Gastrocnemius medialis (tissue), 4 donors: Measurements from ENCODE around the gene DCAF8. TPM values are rescaled to one million over a fixed set of nuclear protein-coding genes. Genes with fewer than 3 reads are reported as not detected.
"Not testable (repeated sequence)": the region's sequence is repeated elsewhere in the genome, so short reads cannot be mapped to it uniquely, and the experiment has no call there.

ENCODE experiments used
- ATAC-seq, 2 donors: fragments of 150-250 bp; one replicate each; pipeline ENCODE4 v1.9.1; 2016
- DNase-seq, 2 donors: peaks; one replicate each; pipeline ENCODE4 v3.0.0-alpha.2; 2019
- H3K27ac ChIP-seq, 4 donors: fragments of 200-600 bp; sonication (generic); 1 replicate in 1 of 4; 2 replicates in 3 of 4; pipeline ENCODE4 v1.5.1; 2016 to 2018; ENCODE audit warnings: mild to moderate bottlenecking in 2 of 4, moderate library complexity in 1 of 4
- H3K27me3 ChIP-seq, 3 donors: fragments of 200-600 bp; sonication (generic) in 2 of 3; 1 replicate in 1 of 3; 2 replicates in 2 of 3; pipeline versions ENCODE4 v1.5.1 to v1.6.0; 2016 to 2019; ENCODE audit warnings: mild to moderate bottlenecking in 1 of 3, moderate library complexity in 1 of 3
- H3K36me3 ChIP-seq, 2 donors: fragments of 200-600 bp; sonication (generic) in 1 of 2; one replicate each; pipeline ENCODE4 v1.5.1; 2017 to 2018
- H3K4me1 ChIP-seq, 2 donors: fragments of 200-600 bp; sonication (generic) in 1 of 2; one replicate each; pipeline ENCODE4 v1.5.1; 2016 to 2017; ENCODE audit warnings: mild to moderate bottlenecking in 2 of 2
- H3K4me3 ChIP-seq, 4 donors: fragments of 200-600 bp; sonication (generic) in 3 of 4; 1 replicate in 1 of 4; 2 replicates in 3 of 4; pipeline ENCODE4 v1.5.1; 2016 to 2019; ENCODE audit warnings: mild to moderate bottlenecking in 2 of 4
- H3K9me3 ChIP-seq, 3 donors: fragments of 200-600 bp; sonication (generic) in 2 of 3; 1 replicate in 1 of 3; 2 replicates in 2 of 3; pipeline ENCODE4 v1.5.1; 2016 to 2019
- POLR2A ChIP-seq, 2 donors: fragments of 450-650 bp; IDR thresholded peaks; one replicate each; pipeline ENCODE4 v1.6.1; 2017; ENCODE audit warnings: antibody characterized with exemption in 2 of 2, mild to moderate bottlenecking in 2 of 2, moderate library complexity in 2 of 2
- in situ Hi-C, 4 donors: fragments of 200-750 bp; cut with MboI; loops; one replicate each; pipeline versions ENCODE4 v1.15.0 to v1.8.0; 2017; ENCODE audit warnings: low sequenced_read_pairs in 4 of 4
- intact Hi-C: fragments of 100-400 bp; cut with DNase I; formaldehyde crosslinking; loops from one replicate; pipeline ENCODE4 v1.15.1; 2023; ENCODE audit warnings: low total_unique reads
- total RNA-seq, 4 donors: library from RNA; depleted of rRNA; stranded (reverse); fragments of >200 nt; gene quantifications; one replicate each; pipeline versions ENCODE4 v1.1.0 to v1.2.3, GENCODE V29; 2016
- TF ChIP-seq, protein P1 (sequence below), 5 experiments: fragments of 450-650 bp in 3 of 5; fragments of 200-600 bp in 2 of 5; sonication (generic) in 2 of 5; IDR thresholded peaks in 4 of 5; conservative IDR thresholded peaks in 1 of 5; 1 replicate in 4 of 5; 2 replicates in 1 of 5; pipeline ENCODE4 v1.5.1; 2016 to 2019; ENCODE audit warnings: antibody characterized with exemption in 5 of 5, mild to moderate bottlenecking in 3 of 5, moderate library complexity in 3 of 5

Gene DCAF8
- total RNA-seq, 4 donors from 2014 or later: 170 to 208 (median 196) TPM

DNA sequence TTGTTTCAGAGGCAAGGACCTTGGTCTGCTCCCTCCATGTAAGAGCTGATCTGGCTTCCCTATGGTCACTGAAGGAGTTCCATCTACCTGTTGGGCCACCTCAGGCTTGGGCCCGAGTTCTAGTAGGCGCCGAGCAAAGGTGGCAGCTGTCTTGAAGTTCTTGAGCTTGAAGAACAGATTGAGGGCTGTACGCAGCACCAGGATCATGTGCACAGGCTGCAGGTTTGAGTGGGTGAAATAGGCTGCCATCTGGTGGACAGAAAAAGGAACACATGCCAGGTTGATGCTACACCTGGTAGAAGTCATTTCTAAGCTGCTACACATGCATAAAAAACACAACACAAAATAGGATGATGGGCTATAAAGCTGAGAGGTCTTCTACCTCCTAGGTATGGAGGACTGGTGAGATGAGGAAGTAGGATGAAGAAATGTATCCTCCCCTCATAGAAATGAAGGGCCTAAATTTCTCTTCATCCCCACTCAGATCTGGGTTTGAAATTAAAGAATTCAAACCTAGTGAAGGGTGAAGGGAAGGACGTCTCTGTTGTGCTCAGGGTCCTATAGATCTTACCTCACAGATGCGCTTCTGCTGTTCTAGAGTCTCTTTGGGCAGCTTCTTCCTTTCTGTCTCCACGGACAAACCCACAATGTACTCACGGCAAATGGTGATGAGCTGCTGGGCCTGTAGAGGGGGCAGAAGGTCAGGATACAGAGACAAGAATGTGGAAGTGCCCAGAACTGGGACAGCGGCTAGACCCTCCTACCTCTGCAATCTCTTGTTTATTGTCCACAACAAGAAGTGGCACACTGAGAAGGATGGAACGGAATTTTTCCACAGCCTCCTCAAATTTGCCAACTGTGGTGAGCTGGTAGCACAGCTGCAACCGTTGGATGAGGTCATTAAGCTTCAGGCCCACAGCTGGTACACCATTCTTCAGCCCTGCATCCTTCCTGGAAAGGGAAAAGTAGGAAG, 29.2 kb upstream of the DCAF8 start:
- DNase-seq (peak; percentile 51 to 79), ATAC-seq (peak; percentile 89 to 92)
- intact Hi-C loops: loop anchor here (2.0 to 5.0 kb wide), 4 partner anchors 81 to 259 kb away; partner anchors contain the start of gene PIGM
- no peaks in the 10 kb centered on the region for H3K9me3 ChIP-seq
- H3K27ac ChIP-seq: peak overlapping the region in 2 of 4 donors; percentile 34 to 61
- in situ Hi-C loops: loop anchor here in 2 of 4 donors (5.0 to 25.0 kb wide), 2 partner anchors 99 to 204 kb away; partner anchors contain the start of genes CASQ1 (in 1 of the 2), IGSF8 (in 1 of the 2) and KCNJ9 (in 1 of the 2)
- H3K4me3 ChIP-seq: no peak overlapping the region
- H3K4me1 ChIP-seq: no peaks in the 10 kb centered on the region
- H3K36me3 ChIP-seq: peaks cover 11 to 86% of the 10 kb centered on the region in 2 donors
- no peaks in the 10 kb centered on the region for H3K27me3 ChIP-seq
- TF ChIP-seq POLR2A (IDR thresholded peaks at IDR 0.05): no peak
- TF ChIP-seq, protein P1, sequence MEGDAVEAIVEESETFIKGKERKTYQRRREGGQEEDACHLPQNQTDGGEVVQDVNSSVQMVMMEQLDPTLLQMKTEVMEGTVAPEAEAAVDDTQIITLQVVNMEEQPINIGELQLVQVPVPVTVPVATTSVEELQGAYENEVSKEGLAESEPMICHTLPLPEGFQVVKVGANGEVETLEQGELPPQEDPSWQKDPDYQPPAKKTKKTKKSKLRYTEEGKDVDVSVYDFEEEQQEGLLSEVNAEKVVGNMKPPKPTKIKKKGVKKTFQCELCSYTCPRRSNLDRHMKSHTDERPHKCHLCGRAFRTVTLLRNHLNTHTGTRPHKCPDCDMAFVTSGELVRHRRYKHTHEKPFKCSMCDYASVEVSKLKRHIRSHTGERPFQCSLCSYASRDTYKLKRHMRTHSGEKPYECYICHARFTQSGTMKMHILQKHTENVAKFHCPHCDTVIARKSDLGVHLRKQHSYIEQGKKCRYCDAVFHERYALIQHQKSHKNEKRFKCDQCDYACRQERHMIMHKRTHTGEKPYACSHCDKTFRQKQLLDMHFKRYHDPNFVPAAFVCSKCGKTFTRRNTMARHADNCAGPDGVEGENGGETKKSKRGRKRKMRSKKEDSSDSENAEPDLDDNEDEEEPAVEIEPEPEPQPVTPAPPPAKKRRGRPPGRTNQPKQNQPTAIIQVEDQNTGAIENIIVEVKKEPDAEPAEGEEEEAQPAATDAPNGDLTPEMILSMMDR (IDR thresholded peaks at IDR 0.05 in 4 of 5, conservative IDR thresholded peaks at IDR 0.05 in 1 of 5): peak; percentile 74 to 85 (median 80)

DNA sequence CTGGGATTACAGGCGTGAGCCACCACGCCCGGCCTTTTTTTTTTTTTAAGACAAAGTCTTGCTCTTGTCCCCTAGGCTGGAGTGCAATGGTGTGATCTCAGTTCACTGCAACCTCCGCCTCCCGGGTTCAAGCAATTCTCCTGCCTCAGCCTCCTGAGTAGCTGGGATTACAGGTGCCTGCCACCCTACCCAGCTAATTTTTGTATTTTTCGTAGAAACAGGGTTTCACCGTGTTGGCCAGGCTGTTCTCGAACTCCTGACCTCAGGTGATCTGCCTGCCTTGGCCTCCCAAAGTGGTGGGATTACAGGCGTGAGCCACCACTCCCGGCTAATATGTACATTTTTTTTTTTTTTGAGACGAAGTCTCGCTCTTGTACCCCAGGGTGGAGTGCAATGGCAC, 25.4 kb upstream of the DCAF8 start:
- DNase-seq, intact Hi-C loops, ATAC-seq, H3K27ac ChIP-seq, H3K4me3 ChIP-seq, H3K27me3 ChIP-seq, H3K9me3 ChIP-seq: not testable (repeated sequence)
- Histone ChIP-seq H3K36me3 (peaks cover 5 to 52% of the 10 kb centered on the region in 2 donors), H3K4me1 (peaks cover 11 to 17% of the 10 kb centered on the region in 2 donors)
- in situ Hi-C loops: loop anchor here in 1 of 4 donors (25.0 kb wide), 1 partner anchor 200 kb away; the partner anchor contains the start of genes IGSF8 and KCNJ9

DNA sequence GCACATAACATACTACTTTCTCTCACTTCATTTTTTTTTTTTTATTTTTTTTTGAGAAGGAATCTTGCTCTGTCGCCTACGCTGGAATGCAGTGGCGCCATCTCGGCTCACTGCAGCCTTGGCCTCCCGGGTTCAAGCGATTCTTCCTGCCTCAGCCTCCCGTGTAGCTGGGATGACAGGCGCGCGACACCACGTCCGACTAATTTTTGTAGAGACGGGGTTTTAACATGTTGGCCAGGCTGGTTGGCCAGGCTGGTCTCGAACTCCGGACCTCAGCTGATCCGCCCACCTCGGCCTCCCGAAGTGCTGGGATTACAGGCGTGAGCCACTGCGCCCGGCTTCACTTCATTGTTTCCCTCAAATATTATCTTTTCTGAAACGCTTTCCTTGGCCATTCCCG, 23.2 kb upstream of the DCAF8 start:
- Histone ChIP-seq H3K4me3 (peak overlapping the region; percentile 65 to 91 (median 82)), H3K36me3 (peaks cover 3 to 52% of the 10 kb centered on the region in 2 donors), H3K4me1 (peaks cover 11 to 17% of the 10 kb centered on the region in 2 donors), H3K9me3 (no peaks in the 10 kb centered on the region), H3K27ac (peak overlapping the region in 1 of 4 donors; percentile 85), H3K27me3 (no peaks in the 10 kb centered on the region)
- intact Hi-C loops (loop anchor here (1.0 to 2.0 kb wide), 2 partner anchors 23 to 93 kb away; partner anchors contain the start of gene DCAF8), in situ Hi-C loops (loop anchor here in 1 of 4 donors (25.0 kb wide), 1 partner anchor 198 kb away; the partner anchor contains the start of genes IGSF8 and KCNJ9)
- TF ChIP-seq POLR2A (IDR thresholded peaks at IDR 0.05): no peak
- TF ChIP-seq, protein P1 (IDR thresholded peaks at IDR 0.05 in 4 of 5, conservative IDR thresholded peaks at IDR 0.05 in 1 of 5): no peak
- DNase-seq (no peak), ATAC-seq (no peak)

DNA sequence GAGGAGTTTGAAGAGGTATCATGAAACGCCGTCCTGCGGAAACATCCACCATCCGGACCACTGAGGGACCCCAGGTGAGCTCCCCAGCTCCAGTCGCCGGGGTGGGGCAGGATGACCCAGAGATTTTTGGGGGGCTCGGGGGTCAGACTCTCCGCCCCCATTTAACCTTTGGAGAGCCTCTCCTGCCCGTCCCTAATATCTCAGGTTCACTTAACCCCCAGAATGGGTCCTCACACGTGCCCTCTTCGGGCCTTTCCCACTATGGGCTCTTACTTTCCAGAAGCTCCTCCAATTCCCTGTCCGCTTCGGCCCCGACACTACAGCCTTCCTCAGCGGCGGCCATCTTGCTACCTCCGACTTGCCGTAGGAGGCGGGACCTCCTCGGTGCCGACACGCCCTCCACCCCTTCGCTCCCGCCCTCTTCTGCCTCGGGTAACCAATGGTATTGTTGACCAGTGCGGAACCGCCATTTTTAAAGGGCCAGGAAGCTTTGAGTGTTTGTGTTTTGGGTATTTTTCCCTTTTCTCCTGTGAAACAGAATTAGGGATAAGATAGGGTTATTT, 22.5 kb upstream of the DCAF8 start, which contains the start of gene PEX19:
PEX19 (minus strand) TSS at position 352 of the 563 bp plus-strand sequence; CDS start at position 343, 9 bp downstream.
- peak; percentile 95 to 96 for ATAC-seq
- Histone ChIP-seq H3K27me3 (no peaks in the 10 kb centered on the region), H3K9me3 (no peaks in the 10 kb centered on the region), H3K36me3 (peaks cover 3 to 52% of the 10 kb centered on the region in 2 donors), H3K27ac (peak within 1 kb of the TSS; percentile 79 to 86 (median 84)), H3K4me3 (peak within 1 kb of the TSS; percentile 65 to 91 (median 82)), H3K4me1 (peaks cover 11 to 17% of the 10 kb centered on the region in 2 donors)
- peak; percentile 64 to 69 for TF ChIP-seq POLR2A (IDR thresholded peaks at IDR 0.05)
- TF ChIP-seq, protein P1 (IDR thresholded peaks at IDR 0.05 in 4 of 5, conservative IDR thresholded peaks at IDR 0.05 in 1 of 5): no peak
- intact Hi-C loops: loop anchor here (1.0 to 2.0 kb wide), 2 partner anchors 23 to 92 kb away; partner anchors contain the start of gene DCAF8
- DNase-seq: peak; percentile 90 to 92
- in situ Hi-C loops: loop anchor here in 1 of 4 donors (25.0 kb wide), 1 partner anchor 198 kb away; the partner anchor contains the start of genes IGSF8 and KCNJ9
